H1 (cell line): ENCODE measurements around the gene CIAO2B. TPM values are rescaled to one million over a fixed set of nuclear protein-coding genes. Genes with fewer than 3 reads are reported as not detected.

Experiments used
- CTCF ChIA-PET: fragments of 300-600 bp; sonication (Branson Sonifier 250); formaldehyde crosslinking; loops from one replicate; lab custom pipeline; 2021; ENCODE audit not compliant: partially characterized antibody; lab: Charles Lee
- POLR2A ChIA-PET: fragments of 300-600 bp; sonication (Branson Sonifier 250); formaldehyde crosslinking; loops from one replicate; lab custom pipeline; 2021; ENCODE audit warnings: inconsistent platforms; ENCODE audit not compliant: partially characterized antibody; lab: Charles Lee
- DNase-seq, 2 experiments: peaks; one replicate each; pipeline versions ENCODE4 v3.0.0 to v3.0.0-alpha.2; 2010 to 2022; ENCODE audit warnings: low spot score in 2 of 2, low read depth in 1 of 2, mixed read lengths in 1 of 2
- FAIRE-seq: peaks from 2 replicates; lab custom pipeline; 2011; peaks lifted over from hg19 to GRCh38; lab: Jason Lieb, UNC
- H2AFZ ChIP-seq: 2 replicates; pipeline ENCODE4 v1.8.1; 2012; ENCODE audit warnings: low read length, inconsistent platforms
- H2AK5ac ChIP-seq: 2 replicates; pipeline ENCODE4 v1.6.1; 2013; ENCODE audit warnings: low read depth, low read length
- H2BK120ac ChIP-seq: replicated peaks from 2 replicates; pipeline ENCODE3; 2013; ENCODE audit warnings: low read depth, low read length, inconsistent platforms
- H2BK12ac ChIP-seq: 2 replicates; pipeline ENCODE4 v1.6.1; 2013; ENCODE audit warnings: low read depth, low read length
- H2BK15ac ChIP-seq: 2 replicates; pipeline ENCODE4 v1.6.1; 2013; ENCODE audit warnings: low read length
- H2BK20ac ChIP-seq: 2 replicates; pipeline ENCODE4 v1.6.1; 2013; ENCODE audit warnings: low read length
- H2BK5ac ChIP-seq: 2 replicates; pipeline ENCODE4 v1.6.1; 2013; ENCODE audit warnings: low read depth, low read length
- H3K14ac ChIP-seq: 2 replicates; pipeline ENCODE4 v1.6.1; 2013; ENCODE audit warnings: inconsistent platforms; ENCODE audit not compliant: insufficient read length
- H3K18ac ChIP-seq: 2 replicates; pipeline ENCODE4 v1.6.1; 2013; ENCODE audit warnings: low read length; ENCODE audit errors: extremely low read depth
- H3K23ac ChIP-seq: 2 replicates; pipeline ENCODE4 v1.6.1; 2013; ENCODE audit warnings: inconsistent platforms; ENCODE audit not compliant: insufficient read length
- H3K23me2 ChIP-seq: 2 replicates; pipeline ENCODE4 v1.6.1; 2013; ENCODE audit warnings: low read depth, low read length
- H3K27ac ChIP-seq: 2 replicates; pipeline ENCODE4 v1.6.1; 2011; ENCODE audit warnings: low read depth, low read length, inconsistent platforms
- H3K27me3 ChIP-seq, 4 experiments: replicated peaks in 1 of 4; 1 replicate in 1 of 4; 2 replicates in 3 of 4; pipeline versions ENCODE4 v1.6.1 to v1.8.1; 2011 to 2013; ENCODE audit warnings: low read length in 3 of 4, mild to moderate bottlenecking in 3 of 4, inconsistent platforms in 2 of 4, mixed read lengths in 2 of 4, moderate library complexity in 1 of 4; ENCODE audit not compliant: control insufficient read depth in 3 of 4, insufficient read depth in 3 of 4; ENCODE audit errors: extremely low read depth in 1 of 4
- H3K36me3 ChIP-seq, 4 experiments: 2 replicates each; pipeline versions ENCODE4 v1.6.1 to v1.8.1; 2011 to 2013; ENCODE audit warnings: mild to moderate bottlenecking in 4 of 4, low read length in 3 of 4, moderate library complexity in 2 of 4, control low read depth in 1 of 4, inconsistent platforms in 1 of 4; ENCODE audit not compliant: insufficient read depth in 4 of 4, control insufficient read depth in 2 of 4
- H3K4ac ChIP-seq: replicated peaks from 2 replicates; pipeline ENCODE3; 2013; ENCODE audit warnings: low read length, low read depth, mixed read lengths, inconsistent platforms; ENCODE audit not compliant: insufficient read length
- H3K4me1 ChIP-seq, 4 experiments: replicated peaks in 1 of 4; 1 replicate in 1 of 4; 2 replicates in 3 of 4; pipeline versions ENCODE4 v1.6.1 to v1.8.1; 2011 to 2013; ENCODE audit warnings: low read length in 3 of 4, inconsistent platforms in 2 of 4, mixed read lengths in 1 of 4; ENCODE audit not compliant: insufficient read depth in 4 of 4, control insufficient read depth in 3 of 4
- H3K4me2 ChIP-seq, 2 experiments: 2 replicates each; pipeline versions ENCODE4 v1.6.1 to v1.8.1; 2011 to 2013; ENCODE audit warnings: low read depth in 2 of 2, low read length in 2 of 2, control low read depth in 1 of 2, inconsistent platforms in 1 of 2, mild to moderate bottlenecking in 1 of 2; ENCODE audit not compliant: insufficient read depth in 1 of 2
- H3K4me3 ChIP-seq, 4 experiments: fragments of 200-600, 300-600 bp in 1 of 4; sonication (generic), shearing (Covaris generic), sonication (Bioruptor Twin) in 1 of 4; 2 replicates each; pipeline versions ENCODE4 v1.5.1 to v1.8.1; 2011 to 2016; ENCODE audit warnings: low read length in 4 of 4, low read depth in 3 of 4, control low read depth in 2 of 4, inconsistent platforms in 2 of 4, mild to moderate bottlenecking in 2 of 4, mixed read lengths in 1 of 4, moderate library complexity in 1 of 4; ENCODE audit not compliant: insufficient read depth in 2 of 4; ENCODE audit errors: extremely low read depth in 1 of 4
- H3K56ac ChIP-seq: replicated peaks from 2 replicates; pipeline ENCODE3; 2013; ENCODE audit warnings: low read depth, mild to moderate bottlenecking, mixed read lengths, low read length, inconsistent platforms; ENCODE audit not compliant: insufficient read length
- H3K79me1 ChIP-seq: 2 replicates; pipeline ENCODE4 v1.6.1; 2013; ENCODE audit warnings: low read depth, low read length, control low read depth
- H3K79me2 ChIP-seq, 2 experiments: 2 replicates each; pipeline versions ENCODE4 v1.6.1 to v1.8.1; 2012 to 2013; ENCODE audit warnings: low read length in 2 of 2, mild to moderate bottlenecking in 2 of 2, inconsistent platforms in 1 of 2; ENCODE audit not compliant: insufficient read depth in 2 of 2, control insufficient read depth in 1 of 2
- H3K9ac ChIP-seq, 4 experiments: replicated peaks in 1 of 4; 1 replicate in 1 of 4; 2 replicates in 3 of 4; pipeline versions ENCODE4 v1.6.1 to v1.8.1; 2011 to 2013; ENCODE audit warnings: low read depth in 3 of 4, low read length in 3 of 4, control low read depth in 2 of 4, mild to moderate bottlenecking in 2 of 4, moderate library complexity in 2 of 4, inconsistent platforms in 1 of 4; ENCODE audit errors: extremely low read depth in 1 of 4
- H3K9me3 ChIP-seq, 2 experiments: 2 replicates each; pipeline versions ENCODE4 v1.6.1 to v1.8.1; 2012 to 2013; ENCODE audit warnings: mild to moderate bottlenecking in 2 of 2, moderate library complexity in 2 of 2, control low read depth in 1 of 2, inconsistent platforms in 1 of 2, low read depth in 1 of 2, low read length in 1 of 2, mixed read lengths in 1 of 2; ENCODE audit not compliant: insufficient read depth in 2 of 2
- H4K20me1 ChIP-seq, 2 experiments: replicated peaks in 1 of 2; 2 replicates each; pipeline versions ENCODE3 to v1.8.1; 2011 to 2013; ENCODE audit warnings: inconsistent platforms in 2 of 2, low read length in 2 of 2, mild to moderate bottlenecking in 1 of 2; ENCODE audit not compliant: insufficient read depth in 2 of 2, control insufficient read depth in 1 of 2
- H4K5ac ChIP-seq: 2 replicates; pipeline ENCODE4 v1.6.1; 2013; ENCODE audit warnings: low read length, low read depth, mixed read lengths, inconsistent platforms; ENCODE audit not compliant: insufficient read length
- H4K8ac ChIP-seq: 2 replicates; pipeline ENCODE4 v1.8.0; 2013; ENCODE audit warnings: mild to moderate bottlenecking, moderate library complexity, low read length, inconsistent platforms; ENCODE audit not compliant: insufficient read depth; ENCODE audit errors: extremely low read depth
- H4K91ac ChIP-seq: replicated peaks from 2 replicates; pipeline ENCODE3; 2013; ENCODE audit warnings: low read length, mixed read lengths, inconsistent platforms; ENCODE audit not compliant: insufficient read length
- EZH2 ChIP-seq: fragments of 200-600 bp; sonication (generic); IDR thresholded peaks from 2 replicates; pipeline ENCODE4 v1.7.1; 2012; ENCODE audit warnings: low read depth, mild to moderate bottlenecking, moderate library complexity, low read length, inconsistent platforms; ENCODE audit not compliant: severe bottlenecking
- KDM1A ChIP-seq: fragments of 200-600, 300-600 bp; sonication (generic); IDR thresholded peaks from 2 replicates; pipeline ENCODE4 v1.7.1; 2016; ENCODE audit warnings: mild to moderate bottlenecking, low read length, borderline replicate concordance
- SUZ12 ChIP-seq: fragments of 200-600 bp; sonication (generic); IDR thresholded peaks from 2 replicates; pipeline ENCODE4 v1.6.1; 2012; ENCODE audit warnings: mild to moderate bottlenecking, inconsistent platforms, low read length, moderate library complexity, mixed read lengths
- WGBS, 2 experiments: shearing (Covaris generic) in 1 of 2; methylation state at CpG; one replicate each; pipeline versions ENCODE4 v1.1.6 to v1.1.7; 2013 to 2015; ENCODE audit warnings: low lambda C conversion rate in 2 of 2, mixed read lengths in 2 of 2, inconsistent platforms in 1 of 2, low coverage in 1 of 2, missing lambda C conversion rate in 1 of 2; ENCODE audit not compliant: insufficient replicate concordance in 2 of 2, insufficient coverage in 1 of 2, insufficient read length in 1 of 2; ENCODE audit errors: extremely low coverage in 1 of 2, missing lambda C conversion rate in 1 of 2; 5-methylcytosine and 5-hydroxymethylcytosine counted together
- polyA plus RNA-seq, 7 experiments: library from polyadenylated mRNA; depleted of rRNA in 3 of 7; stranded (reverse) in 5 of 7; unstranded in 2 of 7; fragments of >200 nt in 5 of 7; fragments of 200-250 nt in 2 of 7; gene quantifications; 1 replicate in 5 of 7; 2 replicates in 1 of 7; 4 replicates in 1 of 7; pipeline versions ENCODE4 v1.2.1 to v1.2.3, GENCODE V29; 2011 to 2013; ENCODE audit warnings: missing spikeins in 2 of 7, mixed read lengths in 2 of 7
- total RNA-seq: library from RNA; stranded (reverse); fragmentation: NEBNext Ultra II Directional; extraction: Animal tissue kit (Norgen Biotek cat#: 25700); gene quantifications from 2 replicates; pipeline ENCODE4 v1.2.1, GENCODE V29; 2021

The CIAO2B gene
- total and polyA plus RNA-seq, 2 of the 8 experiments (the other 6 are each of a cell fraction or from before 2014, with no cell fraction given), result 65.6 to 248 TPM

DNA sequence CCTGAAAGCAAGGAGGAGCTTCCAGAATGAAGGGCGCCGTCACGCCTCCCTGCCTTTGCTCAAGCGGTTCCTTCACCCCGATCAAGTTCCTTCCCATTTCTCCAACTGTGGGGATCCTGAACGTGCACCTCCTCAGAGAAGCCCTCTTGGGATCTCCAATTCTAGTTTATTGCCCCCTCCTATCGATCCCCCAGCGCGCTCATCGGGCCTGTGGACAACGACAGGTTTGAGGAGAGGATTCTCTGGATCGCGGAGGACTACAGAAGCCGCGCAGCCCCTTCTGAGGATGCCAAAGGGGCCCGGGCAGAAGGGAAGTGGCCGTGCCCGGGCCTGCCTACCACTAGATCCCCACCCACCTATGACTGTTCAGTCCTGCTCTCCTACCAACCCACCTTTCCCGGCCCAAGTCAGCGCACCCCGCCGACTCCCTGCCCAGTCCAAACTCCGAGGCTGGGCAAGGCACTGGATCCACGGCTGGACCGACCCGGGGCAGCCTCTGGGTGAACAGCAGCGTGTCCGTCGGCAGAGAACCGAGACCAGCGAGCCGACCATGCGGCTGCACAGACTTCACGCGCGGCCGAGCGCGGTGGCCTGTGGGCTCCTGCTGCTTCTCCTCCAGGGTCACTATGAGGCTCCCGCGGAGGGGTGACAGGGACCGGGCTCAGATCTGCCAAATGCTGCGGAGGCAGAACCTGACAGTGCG, 14.1 kb upstream of the CIAO2B start:
- Histone ChIP-seq H2BK5ac (no peak overlapping the region), H3K4ac (no peak overlapping the region), H2BK20ac (no peak overlapping the region)
- POLR2A ChIA-PET, result interaction anchor here (0.9 kb wide), 1 partner anchor 209 kb away, joined by 4 read pairs; no protein-coding TSS in a partner anchor
- peak; percentile 88 for TF ChIP-seq EZH2
- TF ChIP-seq SUZ12, result peak; percentile 84
- no peak for TF ChIP-seq KDM1A
- TF ChIP-seq, all 59 proteins: peak for 2
- no peak overlapping the region for H3K23ac ChIP-seq
- H2BK120ac ChIP-seq, result no peak overlapping the region
- peaks cover 2% of the 10 kb centered on the region; the same call in 1 of the 2 replicates for H3K23me2 ChIP-seq
- H4K8ac ChIP-seq, result no peak overlapping the region
- no peak overlapping the region for H2BK15ac ChIP-seq
- H4K91ac ChIP-seq, result no peak overlapping the region
- no peak overlapping the region for H2BK12ac ChIP-seq
- FAIRE-seq, result no peak
- H3K79me1 ChIP-seq, result no peaks in the 10 kb centered on the region
- peaks cover 0 to 5% (median 1%) of the 10 kb centered on the region in 4 experiments; a peak in 2 of 7 replicates for H3K4me1 ChIP-seq
- no peak overlapping the region for H4K5ac ChIP-seq
- H3K9me3 ChIP-seq, result no peaks in the 10 kb centered on the region
- H3K4me2 ChIP-seq, result peak overlapping the region; percentile 77 to 83
- no peak overlapping the region for H2AK5ac ChIP-seq
- peaks cover 0 to 1% of the 10 kb centered on the region in 2 experiments for H4K20me1 ChIP-seq
- peak overlapping the region; percentile 50; the same call in 1 of the 2 replicates for H2AFZ ChIP-seq
- no peak for DNase-seq
- H3K36me3 ChIP-seq, result peaks cover 0 to 5% (median under 1%) of the 10 kb centered on the region in 4 experiments; a peak in 3 of 8 replicates
- 36% methylated on average over 44 of the region's 44 CpGs; no CpG with 5 or more reads in 1 of the 2 experiments for WGBS, 2 experiments
- H3K18ac ChIP-seq, result no peak overlapping the region
- no peak overlapping the region for H3K56ac ChIP-seq
- no peak overlapping the region for H3K14ac ChIP-seq
- peaks cover 10 to 34% (median 32%) of the 10 kb centered on the region in 4 experiments for H3K27me3 ChIP-seq
- no peaks in the 10 kb centered on the region for H3K79me2 ChIP-seq
- no peak overlapping the region for H3K9ac ChIP-seq
- CTCF ChIA-PET, result interaction anchor here (0.9 to 3.3 kb wide), 7 partner anchors 10 to 53 kb away, joined by 3 to 14 read pairs (median 4); partner anchors contain the start of gene CIAO2B
- H3K4me3 ChIP-seq, result peak overlapping the region; percentile 23 to 53 (median 27); a peak in 7 of 8 replicates
- H3K27ac ChIP-seq, result no peak overlapping the region
